ENCODE data around the gene ARHGAP28.

DNA sequence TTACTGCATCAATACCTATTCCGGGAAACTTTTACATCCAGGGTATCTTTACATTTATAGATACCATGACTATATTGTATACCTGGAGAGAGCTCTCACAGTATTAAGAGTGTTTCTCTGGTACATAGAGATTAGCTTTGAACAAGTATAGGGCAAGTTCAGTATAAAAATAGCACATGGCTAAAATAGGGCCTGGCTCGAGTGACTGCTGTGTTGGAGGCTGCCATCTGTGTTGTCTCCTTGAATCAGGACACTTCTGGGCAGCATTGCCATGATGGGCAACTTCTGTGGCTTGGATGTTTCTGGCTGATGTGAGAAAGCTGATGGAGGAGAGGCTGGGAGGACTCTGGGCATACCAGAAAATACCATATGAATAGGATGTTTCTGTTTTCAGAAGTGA lies 18.7 kb downstream of the ARHGAP28 start:
- TF ChIP-seq, protein P1, sequence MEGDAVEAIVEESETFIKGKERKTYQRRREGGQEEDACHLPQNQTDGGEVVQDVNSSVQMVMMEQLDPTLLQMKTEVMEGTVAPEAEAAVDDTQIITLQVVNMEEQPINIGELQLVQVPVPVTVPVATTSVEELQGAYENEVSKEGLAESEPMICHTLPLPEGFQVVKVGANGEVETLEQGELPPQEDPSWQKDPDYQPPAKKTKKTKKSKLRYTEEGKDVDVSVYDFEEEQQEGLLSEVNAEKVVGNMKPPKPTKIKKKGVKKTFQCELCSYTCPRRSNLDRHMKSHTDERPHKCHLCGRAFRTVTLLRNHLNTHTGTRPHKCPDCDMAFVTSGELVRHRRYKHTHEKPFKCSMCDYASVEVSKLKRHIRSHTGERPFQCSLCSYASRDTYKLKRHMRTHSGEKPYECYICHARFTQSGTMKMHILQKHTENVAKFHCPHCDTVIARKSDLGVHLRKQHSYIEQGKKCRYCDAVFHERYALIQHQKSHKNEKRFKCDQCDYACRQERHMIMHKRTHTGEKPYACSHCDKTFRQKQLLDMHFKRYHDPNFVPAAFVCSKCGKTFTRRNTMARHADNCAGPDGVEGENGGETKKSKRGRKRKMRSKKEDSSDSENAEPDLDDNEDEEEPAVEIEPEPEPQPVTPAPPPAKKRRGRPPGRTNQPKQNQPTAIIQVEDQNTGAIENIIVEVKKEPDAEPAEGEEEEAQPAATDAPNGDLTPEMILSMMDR (IDR thresholded peaks at IDR 0.05; ENCODE audit: low read depth, low read length, poor library complexity, severe bottlenecking), result no peak
- TF ChIP-seq EZH2phosphoT487 (IDR thresholded peaks at IDR 0.05; ENCODE audit: borderline replicate concordance, low read length), result no peak
